Measurements from ENCODE around the gene MAPKAP1. TPM values are rescaled to one million over a fixed set of nuclear protein-coding genes. Genes with fewer than 3 reads are reported as not detected.

MAPKAP1 gene
- total and polyA plus RNA-seq, 2 experiments from 2014 or later: 68.4 to 98.5 TPM

DNA sequence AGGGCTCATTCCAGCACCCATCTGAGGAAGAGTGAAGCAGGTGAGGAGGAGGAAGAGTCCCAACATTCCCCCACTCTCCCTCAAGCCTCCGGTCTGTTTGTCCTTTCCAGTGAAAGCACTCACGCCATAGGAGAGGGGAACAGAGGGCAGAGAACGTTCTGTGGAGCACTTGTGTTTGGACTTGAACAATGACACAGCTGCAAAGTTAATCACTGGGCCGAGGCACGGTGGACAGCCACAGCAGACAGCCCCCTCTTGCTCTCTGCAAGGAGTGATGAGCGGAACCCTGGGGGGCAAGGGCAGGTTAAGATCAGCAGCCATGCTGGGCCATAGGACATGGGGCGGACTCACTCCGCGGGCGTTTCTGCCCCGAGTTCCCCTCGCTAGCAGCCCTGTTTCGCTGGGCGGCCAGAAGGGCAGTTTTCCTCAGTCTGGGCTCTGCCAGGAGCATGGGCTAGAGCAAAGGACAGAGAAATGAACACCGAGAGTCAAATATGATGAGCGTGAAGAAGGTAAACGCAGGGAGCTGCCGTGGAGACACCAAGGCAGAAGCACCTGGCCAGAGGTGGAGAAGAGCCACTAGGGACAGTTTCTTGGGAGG lies 259.7 kb downstream of the MAPKAP1 start (continued):
- TF ChIP-seq, protein P1, sequence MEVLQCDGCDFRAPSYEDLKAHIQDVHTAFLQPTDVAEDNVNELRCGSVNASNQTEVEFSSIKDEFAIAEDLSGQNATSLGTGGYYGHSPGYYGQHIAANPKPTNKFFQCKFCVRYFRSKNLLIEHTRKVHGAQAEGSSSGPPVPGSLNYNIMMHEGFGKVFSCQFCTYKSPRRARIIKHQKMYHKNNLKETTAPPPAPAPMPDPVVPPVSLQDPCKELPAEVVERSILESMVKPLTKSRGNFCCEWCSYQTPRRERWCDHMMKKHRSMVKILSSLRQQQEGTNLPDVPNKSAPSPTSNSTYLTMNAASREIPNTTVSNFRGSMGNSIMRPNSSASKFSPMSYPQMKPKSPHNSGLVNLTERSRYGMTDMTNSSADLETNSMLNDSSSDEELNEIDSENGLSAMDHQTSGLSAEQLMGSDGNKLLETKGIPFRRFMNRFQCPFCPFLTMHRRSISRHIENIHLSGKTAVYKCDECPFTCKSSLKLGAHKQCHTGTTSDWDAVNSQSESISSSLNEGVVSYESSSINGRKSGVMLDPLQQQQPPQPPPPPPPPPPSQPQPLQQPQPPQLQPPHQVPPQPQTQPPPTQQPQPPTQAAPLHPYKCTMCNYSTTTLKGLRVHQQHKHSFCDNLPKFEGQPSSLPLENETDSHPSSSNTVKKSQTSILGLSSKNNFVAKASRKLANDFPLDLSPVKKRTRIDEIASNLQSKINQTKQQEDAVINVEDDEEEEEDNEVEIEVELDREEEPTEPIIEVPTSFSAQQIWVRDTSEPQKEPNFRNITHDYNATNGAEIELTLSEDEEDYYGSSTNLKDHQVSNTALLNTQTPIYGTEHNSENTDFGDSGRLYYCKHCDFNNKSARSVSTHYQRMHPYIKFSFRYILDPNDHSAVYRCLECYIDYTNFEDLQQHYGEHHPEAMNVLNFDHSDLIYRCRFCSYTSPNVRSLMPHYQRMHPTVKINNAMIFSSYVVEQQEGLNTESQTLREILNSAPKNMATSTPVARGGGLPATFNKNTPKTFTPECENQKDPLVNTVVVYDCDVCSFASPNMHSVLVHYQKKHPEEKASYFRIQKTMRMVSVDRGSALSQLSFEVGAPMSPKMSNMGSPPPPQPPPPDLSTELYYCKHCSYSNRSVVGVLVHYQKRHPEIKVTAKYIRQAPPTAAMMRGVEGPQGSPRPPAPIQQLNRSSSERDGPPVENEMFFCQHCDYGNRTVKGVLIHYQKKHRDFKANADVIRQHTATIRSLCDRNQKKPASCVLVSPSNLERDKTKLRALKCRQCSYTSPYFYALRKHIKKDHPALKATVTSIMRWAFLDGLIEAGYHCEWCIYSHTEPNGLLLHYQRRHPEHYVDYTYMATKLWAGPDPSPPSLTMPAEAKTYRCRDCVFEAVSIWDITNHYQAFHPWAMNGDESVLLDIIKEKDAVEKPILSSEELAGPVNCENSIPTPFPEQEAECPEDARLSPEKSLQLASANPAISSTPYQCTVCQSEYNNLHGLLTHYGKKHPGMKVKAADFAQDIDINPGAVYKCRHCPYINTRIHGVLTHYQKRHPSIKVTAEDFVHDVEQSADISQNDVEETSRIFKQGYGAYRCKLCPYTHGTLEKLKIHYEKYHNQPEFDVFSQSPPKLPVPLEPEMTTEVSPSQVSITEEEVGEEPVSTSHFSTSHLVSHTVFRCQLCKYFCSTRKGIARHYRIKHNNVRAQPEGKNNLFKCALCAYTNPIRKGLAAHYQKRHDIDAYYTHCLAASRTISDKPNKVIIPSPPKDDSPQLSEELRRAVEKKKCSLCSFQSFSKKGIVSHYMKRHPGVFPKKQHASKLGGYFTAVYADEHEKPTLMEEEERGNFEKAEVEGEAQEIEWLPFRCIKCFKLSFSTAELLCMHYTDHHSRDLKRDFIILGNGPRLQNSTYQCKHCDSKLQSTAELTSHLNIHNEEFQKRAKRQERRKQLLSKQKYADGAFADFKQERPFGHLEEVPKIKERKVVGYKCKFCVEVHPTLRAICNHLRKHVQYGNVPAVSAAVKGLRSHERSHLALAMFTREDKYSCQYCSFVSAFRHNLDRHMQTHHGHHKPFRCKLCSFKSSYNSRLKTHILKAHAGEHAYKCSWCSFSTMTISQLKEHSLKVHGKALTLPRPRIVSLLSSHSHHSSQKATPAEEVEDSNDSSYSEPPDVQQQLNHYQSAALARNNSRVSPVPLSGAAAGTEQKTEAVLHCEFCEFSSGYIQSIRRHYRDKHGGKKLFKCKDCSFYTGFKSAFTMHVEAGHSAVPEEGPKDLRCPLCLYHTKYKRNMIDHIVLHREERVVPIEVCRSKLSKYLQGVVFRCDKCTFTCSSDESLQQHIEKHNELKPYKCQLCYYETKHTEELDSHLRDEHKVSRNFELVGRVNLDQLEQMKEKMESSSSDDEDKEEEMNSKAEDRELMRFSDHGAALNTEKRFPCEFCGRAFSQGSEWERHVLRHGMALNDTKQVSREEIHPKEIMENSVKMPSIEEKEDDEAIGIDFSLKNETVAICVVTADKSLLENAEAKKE (CRISPR knock-in tag; IDR thresholded peaks at IDR 0.05): no peak
- TF ChIP-seq CREB1 (CRISPR knock-in tag; IDR thresholded peaks at IDR 0.05; ENCODE audit: low read depth) (no peak), POLR2AphosphoS5 (IDR thresholded peaks at IDR 0.05; ENCODE audit: low read depth) (no peak), ZNF331 (CRISPR knock-in tag; IDR thresholded peaks at IDR 0.05; ENCODE audit: low read depth) (no peak), NANOG (IDR thresholded peaks at IDR 0.05; ENCODE audit: borderline replicate concordance) (no peak)
- TF ChIP-seq, protein P2, sequence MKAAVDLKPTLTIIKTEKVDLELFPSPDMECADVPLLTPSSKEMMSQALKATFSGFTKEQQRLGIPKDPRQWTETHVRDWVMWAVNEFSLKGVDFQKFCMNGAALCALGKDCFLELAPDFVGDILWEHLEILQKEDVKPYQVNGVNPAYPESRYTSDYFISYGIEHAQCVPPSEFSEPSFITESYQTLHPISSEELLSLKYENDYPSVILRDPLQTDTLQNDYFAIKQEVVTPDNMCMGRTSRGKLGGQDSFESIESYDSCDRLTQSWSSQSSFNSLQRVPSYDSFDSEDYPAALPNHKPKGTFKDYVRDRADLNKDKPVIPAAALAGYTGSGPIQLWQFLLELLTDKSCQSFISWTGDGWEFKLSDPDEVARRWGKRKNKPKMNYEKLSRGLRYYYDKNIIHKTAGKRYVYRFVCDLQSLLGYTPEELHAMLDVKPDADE (IDR thresholded peaks at IDR 0.05): no peak

DNA sequence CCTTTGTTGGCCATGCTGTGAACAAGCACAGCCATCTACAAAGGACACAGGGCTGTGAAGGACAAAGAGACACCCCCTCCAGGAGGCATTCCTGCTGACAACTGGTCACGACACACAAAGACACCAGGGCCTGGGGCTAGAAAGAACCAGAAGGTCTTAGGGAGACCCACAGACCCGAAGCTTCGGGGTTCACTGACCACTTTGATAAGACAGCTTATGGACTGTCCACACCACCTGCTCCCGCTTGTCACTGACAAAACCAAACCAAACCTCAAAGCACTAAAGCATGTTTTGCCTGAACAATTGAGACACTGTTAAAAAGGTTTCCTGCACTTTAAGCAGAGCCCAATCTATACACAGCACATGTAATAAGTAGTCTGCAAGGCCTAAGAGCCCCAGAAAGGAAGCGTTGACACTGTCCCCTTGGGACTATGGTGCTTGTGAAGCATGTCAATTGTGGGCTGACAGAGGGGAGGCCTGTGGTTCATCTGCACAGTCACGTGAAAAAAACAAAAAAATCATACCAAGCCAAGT lies 260.4 kb downstream of the MAPKAP1 start:
- no peak overlapping the region for H3K4me3 Mint-ChIP-seq
- TF ChIP-seq, protein P1 (CRISPR knock-in tag; IDR thresholded peaks at IDR 0.05): no peak
- TF ChIP-seq CREB1 (CRISPR knock-in tag; IDR thresholded peaks at IDR 0.05; ENCODE audit: low read depth): no peak

More for the DNA sequence above, 260.4 kb downstream of the MAPKAP1 start:
- Mint-ChIP-seq H3K9me3 (no peaks in the 10 kb centered on the region), H3K27me3 (ENCODE audit: insufficient read depth, low read depth, poor library complexity) (peaks cover 6% of the 10 kb centered on the region), H3K36me3 (ENCODE audit: low read depth) (peaks cover 10% of the 10 kb centered on the region), H3K4me1 (peaks cover 16% of the 10 kb centered on the region), H3K27ac (0 out of 2 replicates have a peak overlapping the region, but pooled peaks have one; percentile 13)
- Histone ChIP-seq H2AFZ (no peak overlapping the region), H3K27me3 (ENCODE audit: insufficient read depth) (no peaks in the 10 kb centered on the region), H3K4me2 (no peak overlapping the region), H3K79me2 (replicated peaks; ENCODE audit: insufficient read depth) (no peaks in the 10 kb centered on the region), H3K9me2 (ENCODE audit: insufficient read depth) (no peaks in the 10 kb centered on the region), H4K20me1 (replicated peaks; ENCODE audit: insufficient read depth) (no peaks in the 10 kb centered on the region), H3K27ac (ENCODE audit: low read depth) (no peak overlapping the region), H3K4me3 (no peak overlapping the region), H3F3A (replicated peaks; ENCODE audit: low read depth) (no peaks in the 10 kb centered on the region), H3K4me1 (ENCODE audit: insufficient read depth) (no peaks in the 10 kb centered on the region), H3K36me3 (ENCODE audit: insufficient read depth) (no peaks in the 10 kb centered on the region)
- ATAC-seq: peak; percentile 39; the same call in 2 of the 3 replicates
- no peak for DNase-seq (ENCODE audit: low spot score)

Data from GM23338 (cell line).